Suppressor macrophage (primary cell): ENCODE measurements around the gene NINJ1.

ENCODE experiments used
- DNase-seq, 4 experiments: peaks; one replicate each; pipeline ENCODE4 v3.0.0-alpha.2; 2020 to 2022

The NINJ1 gene

GRCh38 chr9:93159601-93160471, 25.8 kb upstream of the NINJ1 start:
- peak; percentile 80 to 92 (median 88) for DNase-seq

GRCh38 chr9:93156475-93157008, 22.5 kb upstream of the NINJ1 start:
- peak in 1 of 4 experiments; percentile 44 for DNase-seq

GRCh38 chr9:93155716-93156474, 21.8 kb upstream of the NINJ1 start:
- peak in 1 of 4 experiments; percentile 54 for DNase-seq

GRCh38 chr9:93154293-93154903, 20.3 kb upstream of the NINJ1 start:
- peak; percentile 55 to 72 (median 64) for DNase-seq

DNA sequence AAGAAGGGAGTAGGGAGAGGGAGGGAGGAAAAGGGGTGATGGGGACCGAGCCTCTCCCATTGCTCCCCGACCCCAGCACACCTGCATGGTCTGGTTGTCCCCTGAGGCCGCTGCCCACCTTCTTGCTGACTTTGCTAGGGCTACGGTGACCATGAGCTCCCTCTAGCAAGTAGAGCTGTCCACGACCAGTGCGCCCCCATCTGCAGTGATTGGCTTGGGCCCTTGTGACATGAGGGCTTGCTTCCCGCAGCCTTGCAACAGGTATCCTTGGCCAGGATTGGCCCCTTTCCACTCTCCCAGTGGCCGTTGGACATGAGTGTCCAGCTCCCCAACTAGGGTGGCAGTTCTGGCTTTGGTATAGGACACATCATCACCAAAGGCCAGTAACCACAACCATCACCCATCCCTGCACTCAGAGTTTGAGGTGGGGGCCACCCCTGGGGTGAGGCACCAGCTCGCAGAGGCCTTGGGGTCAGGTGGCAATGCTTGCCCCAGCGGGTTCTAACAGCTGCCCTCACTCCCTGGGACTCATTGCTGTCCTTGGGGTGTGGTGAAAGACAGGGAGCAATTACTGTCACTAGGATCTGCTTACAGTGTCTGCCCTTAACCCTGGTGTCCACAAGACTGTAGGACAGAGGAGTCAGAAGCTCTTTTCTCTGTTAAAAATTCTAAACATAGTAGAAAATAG, 17.2 kb upstream of the NINJ1 start:
- no peak for DNase-seq

GRCh38 chr9:93149361-93149760, 15.3 kb upstream of the NINJ1 start:
- DNase-seq: peak in 2 of 4 experiments; percentile 46 to 55

DNA sequence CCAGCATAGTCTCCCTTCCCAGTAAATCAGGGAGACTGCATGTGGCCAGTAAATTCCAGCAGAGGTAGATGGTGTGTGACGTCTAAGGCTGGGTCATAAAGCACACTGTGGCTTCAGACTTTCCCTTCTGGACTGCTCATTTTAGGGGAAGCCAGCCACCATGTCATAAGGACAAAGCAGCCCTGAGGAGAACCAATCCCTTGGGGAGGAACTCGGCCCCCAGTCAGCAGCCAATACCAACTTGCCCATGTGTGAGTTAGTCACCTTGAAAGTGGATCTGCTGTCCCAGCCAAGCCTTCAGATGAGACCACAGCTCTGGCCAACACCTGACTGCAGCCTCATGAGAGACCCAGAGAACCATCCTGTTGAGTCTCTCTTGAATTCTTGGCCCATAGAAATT, 14.7 kb upstream of the NINJ1 start:
- DNase-seq: peak in 1 of 4 experiments; percentile 18

DNA sequence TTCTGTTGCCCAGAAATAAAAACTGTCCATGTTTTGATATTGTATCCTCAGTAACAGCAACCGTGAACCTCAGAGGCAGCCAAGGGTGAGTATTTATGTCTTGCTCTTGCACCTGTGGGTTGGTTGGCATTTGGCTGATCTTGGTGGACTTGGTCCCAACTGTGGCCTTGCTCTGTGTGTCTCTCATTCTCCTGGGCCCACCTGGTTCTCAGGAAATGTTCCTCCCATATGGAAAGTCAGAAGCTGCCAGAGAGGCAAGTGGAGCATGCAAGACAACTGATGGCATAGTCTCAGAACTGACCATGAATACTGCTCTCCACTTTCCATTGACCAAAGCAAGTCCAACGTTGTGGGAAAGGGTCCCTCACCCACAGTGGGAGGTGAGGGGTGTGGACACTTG, 13.6 kb upstream of the NINJ1 start:
- no peak for DNase-seq

DNA sequence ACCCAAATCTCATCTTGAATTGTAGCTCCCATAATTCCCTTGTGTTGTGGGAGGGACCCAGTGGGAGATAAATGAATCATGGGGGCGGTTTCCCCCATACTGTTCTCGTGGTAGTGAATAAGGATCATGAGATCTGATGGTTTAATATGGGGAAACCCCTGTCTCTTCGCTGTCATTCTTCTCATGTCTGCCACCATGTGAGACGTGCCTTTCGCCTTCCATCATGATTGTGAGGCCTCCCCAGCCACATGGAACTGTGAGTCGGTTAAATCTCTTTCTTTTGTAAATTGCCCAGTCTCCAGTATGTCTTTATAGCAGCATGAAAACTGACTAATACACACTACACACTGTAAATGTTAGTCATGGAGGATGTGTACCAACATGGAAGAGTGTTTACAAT, 12.6 kb upstream of the NINJ1 start:
- peak in 2 of 4 experiments; percentile 38 to 62 for DNase-seq

- no peak for DNase-seq
Measured at GRCh38 chr9:93143830-93144530, 9.9 kb upstream of the NINJ1 start.

DNA sequence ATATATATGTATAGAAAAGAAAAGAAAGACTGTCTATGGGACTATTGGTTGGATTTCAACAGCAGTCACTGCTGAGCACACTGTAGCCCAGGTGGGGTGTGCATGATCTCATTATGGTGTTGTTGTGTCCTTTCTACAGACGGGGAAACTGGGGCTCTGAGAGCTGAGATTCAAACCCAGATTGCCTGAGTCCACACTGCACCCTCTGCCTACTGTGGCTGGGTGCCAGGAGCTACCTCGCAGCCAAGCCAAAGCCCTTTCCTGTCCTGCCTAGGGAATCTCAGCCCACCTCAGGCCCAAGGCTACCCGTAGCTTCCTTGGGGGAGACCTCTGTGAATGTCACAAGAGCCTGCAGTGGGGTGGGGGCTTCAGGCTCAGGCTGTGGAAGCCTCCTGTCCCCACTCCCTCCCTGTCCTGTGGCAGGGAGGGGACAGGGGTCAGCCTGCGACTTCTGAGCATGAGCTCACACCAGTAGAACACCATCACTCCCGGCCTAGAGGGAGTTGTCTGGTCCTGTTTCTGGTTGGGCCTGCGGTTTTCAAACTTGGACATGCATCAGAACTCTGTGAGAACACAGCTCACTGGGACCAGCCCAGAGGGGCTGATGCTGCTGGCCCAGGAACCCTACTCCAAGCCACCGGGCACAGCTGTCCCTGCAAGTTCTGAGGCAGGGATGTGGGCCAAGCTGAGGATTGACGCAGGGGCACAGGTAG, 7.9 kb upstream of the NINJ1 start:
- DNase-seq: no peak

DNA sequence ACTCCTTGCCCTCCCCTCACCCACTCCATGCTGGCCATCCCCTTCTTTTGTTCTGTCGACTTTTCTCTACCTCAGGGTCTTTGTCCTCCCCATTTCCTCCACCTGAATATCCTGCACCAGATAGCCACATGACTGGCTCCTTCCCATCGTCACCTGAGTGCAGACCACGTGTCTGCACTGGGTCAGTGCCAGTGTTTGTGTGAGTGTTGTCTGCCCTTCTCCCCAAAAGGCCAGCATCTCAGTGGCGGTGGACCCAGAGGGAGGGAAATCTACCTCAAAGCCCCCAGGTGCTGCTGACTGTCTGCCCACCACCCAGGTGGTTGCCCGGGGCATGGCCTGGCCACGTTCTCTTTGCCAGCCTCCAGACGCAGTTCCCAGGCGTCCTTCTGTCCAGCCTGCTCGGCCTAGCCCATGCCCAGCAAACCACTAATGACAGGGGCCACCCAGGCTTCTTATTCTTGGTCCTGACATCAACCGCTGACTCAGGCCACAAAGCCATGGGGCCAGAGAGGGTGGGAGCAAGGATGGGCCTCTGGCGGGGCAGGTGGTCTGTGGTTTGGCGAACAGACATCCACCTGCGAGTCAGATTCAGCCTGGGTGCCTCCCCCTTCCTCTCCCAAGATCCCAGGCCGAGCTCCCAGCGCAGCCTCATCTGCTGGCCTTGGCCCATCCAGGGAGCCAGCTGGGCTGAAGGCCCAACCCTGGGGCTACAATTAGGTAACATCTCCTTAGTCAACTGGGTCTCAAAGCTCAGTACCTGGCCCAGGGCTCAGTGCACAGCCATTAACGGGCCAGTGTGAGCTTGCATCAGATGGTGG, 5.5 kb upstream of the NINJ1 start:
- DNase-seq: peak in 1 of 4 experiments; percentile 1

- DNase-seq: peak in 1 of 4 experiments; percentile 24
Measured at GRCh38 chr9:93138171-93138764, 4.2 kb upstream of the NINJ1 start.

- peak in 1 of 4 experiments; percentile 2 for DNase-seq
Measured at GRCh38 chr9:93137362-93137761, 3.3 kb upstream of the NINJ1 start.

GRCh38 chr9:93136011-93136440, 2.0 kb upstream of the NINJ1 start:
- peak in 3 of 4 experiments; percentile 57 to 66 (median 57) for DNase-seq

GRCh38 chr9:93134740-93135444, 841 bp upstream of the NINJ1 start:
- no peak for DNase-seq

DNA sequence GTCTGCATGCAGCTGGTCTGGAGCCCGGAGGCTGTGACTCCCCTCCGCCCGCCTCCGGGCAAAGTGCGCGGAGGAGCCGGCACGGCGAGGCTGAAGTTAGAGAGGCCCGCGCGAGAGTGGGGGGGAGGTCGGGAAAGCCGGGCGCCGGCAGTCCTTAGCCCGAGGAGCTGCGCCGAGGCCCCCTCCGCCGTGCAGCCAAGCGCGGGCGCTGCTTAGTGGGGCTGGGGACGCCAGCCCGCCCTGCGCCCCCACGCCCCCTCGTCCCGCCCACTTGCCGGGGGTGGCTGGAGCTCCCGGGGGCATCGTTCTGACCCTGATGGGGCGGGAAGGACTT, 403 bp downstream of the NINJ1 start:
- peak; percentile 90 to 94 (median 92) for DNase-seq

DNA sequence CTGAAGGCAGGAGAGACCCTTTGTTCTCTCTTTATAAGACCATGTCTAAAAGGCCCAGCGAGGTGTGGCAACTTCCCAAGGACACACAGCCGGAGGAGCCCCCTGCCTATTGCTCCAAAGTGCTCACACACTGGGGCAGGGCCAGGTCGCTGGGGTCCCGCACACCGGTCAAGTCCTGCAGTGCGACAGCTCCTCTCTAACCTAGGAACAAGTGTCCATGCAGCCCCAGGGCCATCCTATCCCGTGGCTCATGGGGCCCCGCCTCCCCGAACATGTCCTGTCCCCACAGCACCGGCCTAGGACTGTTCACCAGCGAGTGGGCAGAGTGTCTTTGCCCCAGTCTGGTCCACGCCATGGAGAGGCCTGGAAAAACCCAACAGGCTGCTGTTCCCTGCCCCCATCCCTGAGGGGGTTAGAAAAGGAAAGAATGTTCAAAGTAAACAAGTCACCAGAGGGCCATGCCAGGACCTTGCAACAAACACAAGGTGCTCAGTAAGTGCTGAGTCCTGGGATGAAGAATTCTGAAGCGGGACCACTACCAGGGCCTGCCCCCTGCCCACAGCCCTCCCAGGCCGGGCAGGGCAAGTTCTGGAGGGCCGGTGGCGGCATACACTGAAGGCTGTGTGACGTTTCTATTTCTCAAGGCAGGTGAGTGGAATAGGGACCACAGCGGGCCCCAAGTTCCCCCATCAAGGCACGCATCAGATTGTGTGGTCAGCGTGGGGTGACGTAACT, 938 bp downstream of the NINJ1 start:
- peak in 3 of 4 experiments; percentile 63 to 74 (median 67) for DNase-seq
